MCF 10A (cell line): ENCODE results near the gene GLDC. TPM values are rescaled to one million over a fixed set of nuclear protein-coding genes. Genes with fewer than 3 reads are reported as not detected.

Source experiments
- BruUV-seq: library from RNA; stranded (reverse); fragments of 400-500 nt; replicated peaks from 2 replicates; lab custom pipeline; 2021; lab: Mats Ljungman, UMichigan
- CTCF ChIA-PET: fragments of 300-600 bp; sonication (Branson Sonifier 250); formaldehyde crosslinking; extraction: SDS; loops from one replicate; lab custom pipeline; 2021; ENCODE audit warnings: antibody characterized with exemption, inconsistent platforms; lab: Yijun Ruan, JAX
- POLR2A ChIA-PET: fragments of 300-600, 350-650 bp; sonication (Branson Sonifier 250); formaldehyde crosslinking; extraction: SDS; loops from one replicate; lab custom pipeline; 2020; ENCODE audit warnings: antibody characterized with exemption, inconsistent platforms; lab: Yijun Ruan, JAX
- DNase-seq: peaks from one replicate; pipeline ENCODE4 v3.0.0-alpha.2; 2018; ENCODE audit not compliant: unreplicated experiment
- H3K27ac Mint-ChIP-seq: one replicate; pipeline ENCODE4 v1.8.0; 2022; ENCODE audit warnings: mild to moderate bottlenecking, low read depth, mixed read lengths; ENCODE audit not compliant: unreplicated experiment
- H3K27me3 Mint-ChIP-seq: one replicate; pipeline ENCODE4 v1.8.0; 2022; ENCODE audit warnings: mixed read lengths; ENCODE audit not compliant: insufficient read depth, unreplicated experiment
- H3K36me3 Mint-ChIP-seq: one replicate; pipeline ENCODE4 v1.8.0; 2022; ENCODE audit warnings: mild to moderate bottlenecking, moderate library complexity, mixed read lengths; ENCODE audit not compliant: insufficient read depth, unreplicated experiment
- H3K4me1 Mint-ChIP-seq: one replicate; pipeline ENCODE4 v1.8.0; 2022; ENCODE audit warnings: mixed read lengths; ENCODE audit not compliant: insufficient read depth, unreplicated experiment
- H3K4me3 Mint-ChIP-seq: one replicate; pipeline ENCODE4 v1.8.0; 2022; ENCODE audit warnings: mild to moderate bottlenecking, moderate library complexity, mixed read lengths; ENCODE audit not compliant: unreplicated experiment
- H3K9me3 Mint-ChIP-seq: one replicate; pipeline ENCODE4 v1.8.0; 2022; ENCODE audit warnings: mixed read lengths; ENCODE audit not compliant: unreplicated experiment
- intact Hi-C: fragments of 100-400 bp; cut with micrococcal nuclease; formaldehyde crosslinking; loops from 2 replicates; pipeline ENCODE4 v1.14.1; 2022
- total RNA-seq: library from RNA; stranded (reverse); gene quantifications from 2 replicates; pipeline ENCODE4 v1.2.3, GENCODE V29; 2022
- TF ChIP-seq, protein P1 (sequence below): fragments of 200-600 bp; IDR thresholded peaks from one replicate; pipeline ENCODE4 v1.8.0; 2022; ENCODE audit warnings: antibody characterized with exemption, mild to moderate bottlenecking; ENCODE audit not compliant: unreplicated experiment

GLDC gene
- total RNA-seq, 1 experiment from 2014 or later = 2.9 TPM

DNA sequence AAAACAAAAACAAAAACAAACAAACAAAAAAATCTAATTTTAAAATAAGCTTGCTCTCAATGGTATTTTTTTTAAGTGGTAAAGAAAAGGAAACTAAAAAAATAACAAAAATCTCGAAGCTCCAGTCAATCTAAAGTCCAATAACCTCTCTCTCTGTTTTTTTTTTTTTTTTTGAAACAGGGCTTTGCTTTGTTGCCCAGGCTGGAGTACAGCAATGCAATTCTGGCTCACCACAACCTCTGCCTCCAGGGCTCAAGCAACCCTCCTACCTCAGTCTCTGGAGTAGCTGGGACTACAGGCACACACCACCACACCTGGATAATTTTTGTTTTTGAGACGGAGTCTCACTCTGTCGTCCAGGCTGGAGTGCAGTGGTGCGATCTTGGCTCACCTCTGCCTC lies 25.9 kb upstream of the GLDC start:
- no peaks in the 10 kb centered on the region for H3K27me3 Mint-ChIP-seq
- H3K9me3 Mint-ChIP-seq = no peaks in the 10 kb centered on the region
- no peak overlapping the region for H3K4me3 Mint-ChIP-seq
- BruUV-seq = no TSS peak
- TF ChIP-seq, protein P1, sequence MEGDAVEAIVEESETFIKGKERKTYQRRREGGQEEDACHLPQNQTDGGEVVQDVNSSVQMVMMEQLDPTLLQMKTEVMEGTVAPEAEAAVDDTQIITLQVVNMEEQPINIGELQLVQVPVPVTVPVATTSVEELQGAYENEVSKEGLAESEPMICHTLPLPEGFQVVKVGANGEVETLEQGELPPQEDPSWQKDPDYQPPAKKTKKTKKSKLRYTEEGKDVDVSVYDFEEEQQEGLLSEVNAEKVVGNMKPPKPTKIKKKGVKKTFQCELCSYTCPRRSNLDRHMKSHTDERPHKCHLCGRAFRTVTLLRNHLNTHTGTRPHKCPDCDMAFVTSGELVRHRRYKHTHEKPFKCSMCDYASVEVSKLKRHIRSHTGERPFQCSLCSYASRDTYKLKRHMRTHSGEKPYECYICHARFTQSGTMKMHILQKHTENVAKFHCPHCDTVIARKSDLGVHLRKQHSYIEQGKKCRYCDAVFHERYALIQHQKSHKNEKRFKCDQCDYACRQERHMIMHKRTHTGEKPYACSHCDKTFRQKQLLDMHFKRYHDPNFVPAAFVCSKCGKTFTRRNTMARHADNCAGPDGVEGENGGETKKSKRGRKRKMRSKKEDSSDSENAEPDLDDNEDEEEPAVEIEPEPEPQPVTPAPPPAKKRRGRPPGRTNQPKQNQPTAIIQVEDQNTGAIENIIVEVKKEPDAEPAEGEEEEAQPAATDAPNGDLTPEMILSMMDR = no peak
- no peak for DNase-seq
- no peak overlapping the region for H3K27ac Mint-ChIP-seq
- intact Hi-C loops = no loop called here
- no peaks in the 10 kb centered on the region for H3K36me3 Mint-ChIP-seq
- POLR2A ChIA-PET = interaction anchor here (0.6 to 1.2 kb wide), 3 partner anchors 10 to 1536 kb away, joined by 3 to 5 read pairs (median 3); no protein-coding TSS in a partner anchor
- H3K4me1 Mint-ChIP-seq = no peaks in the 10 kb centered on the region
- CTCF ChIA-PET = interaction anchor here (0.6 to 19.3 kb wide), 10 partner anchors 9 to 359 kb away, joined by 3 to 248 read pairs (median 4); no protein-coding TSS in a partner anchor

DNA sequence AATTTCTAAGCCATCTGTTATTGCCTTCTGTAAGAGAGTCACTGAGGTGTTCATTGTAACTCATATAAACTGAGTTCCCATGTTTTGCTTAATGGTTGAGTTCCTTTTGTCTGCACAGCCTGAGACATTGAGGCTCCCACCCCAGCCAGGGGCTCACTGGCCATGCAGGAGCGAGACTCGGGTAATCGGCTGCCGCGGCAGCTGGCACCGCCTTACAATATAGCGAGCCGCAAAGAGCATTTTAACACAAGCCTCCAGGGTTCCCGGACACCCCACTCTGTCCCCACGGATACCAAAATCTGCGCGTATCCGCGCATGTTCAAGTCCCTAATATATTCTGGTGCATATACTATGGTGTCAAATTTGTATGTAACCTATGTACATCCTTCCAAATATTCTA lies 24.4 kb upstream of the GLDC start:
- no peak for DNase-seq
- Mint-ChIP-seq H3K4me1 (no peaks in the 10 kb centered on the region), H3K27ac (no peak overlapping the region), H3K9me3 (no peaks in the 10 kb centered on the region), H3K36me3 (no peaks in the 10 kb centered on the region), H3K4me3 (no peak overlapping the region), H3K27me3 (no peaks in the 10 kb centered on the region)
- ChIA-PET CTCF (interaction anchor here (0.5 to 19.3 kb wide), 8 partner anchors 17 to 259 kb away, joined by 3 to 248 read pairs (median 3); no protein-coding TSS in a partner anchor), POLR2A (no interaction called here)
- TF ChIP-seq, protein P1 = no peak
- no TSS peak for BruUV-seq
- intact Hi-C loops = loop anchor here (10.0 kb wide), 1 partner anchor 615 kb away; no protein-coding TSS in a partner anchor

DNA sequence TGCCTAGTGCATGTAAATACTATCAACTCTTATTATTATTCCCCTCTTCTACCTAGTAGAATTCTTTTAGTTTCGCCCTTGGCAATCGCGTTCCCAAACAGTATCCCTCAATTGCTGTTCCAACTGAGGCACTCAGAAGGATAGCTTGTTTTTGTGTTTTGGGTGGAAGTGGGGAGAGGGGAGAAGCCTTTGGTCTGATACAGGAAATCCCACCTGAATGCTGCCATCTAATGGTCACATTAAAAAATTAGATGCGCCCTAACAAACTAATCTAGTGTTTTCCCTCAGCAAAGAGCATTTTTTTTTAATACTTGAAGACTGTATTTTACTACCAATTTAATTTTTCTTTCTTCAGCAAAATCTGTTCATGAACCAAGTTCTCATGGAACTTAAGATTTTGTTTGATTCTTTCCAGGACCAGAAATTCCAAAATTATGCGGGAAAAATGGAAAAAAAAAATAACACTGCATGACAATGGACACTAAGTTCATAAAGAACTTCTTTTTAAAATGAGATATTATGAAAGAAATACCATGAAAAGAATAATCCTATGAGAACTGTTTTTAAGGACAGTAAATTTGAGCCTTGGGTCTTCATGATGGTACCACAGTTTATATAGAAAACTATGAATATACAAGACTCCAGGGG lies 22.2 kb upstream of the GLDC start:
- BruUV-seq = no TSS peak
- no peaks in the 10 kb centered on the region for H3K4me1 Mint-ChIP-seq
- peak; percentile 56 for DNase-seq
- POLR2A ChIA-PET = interaction anchor here (0.6 to 1.0 kb wide), 2 partner anchors 82 to 271 kb away, joined by 3 read pairs; no protein-coding TSS in a partner anchor
- H3K4me3 Mint-ChIP-seq = no peak overlapping the region
- CTCF ChIA-PET = interaction anchor here (0.5 to 19.3 kb wide), 31 partner anchors 7 to 365 kb away, joined by 3 to 248 read pairs (median 5); partner anchors contain the start of gene GLDC
- intact Hi-C loops = loop anchor here (1.0 to 10.0 kb wide), 2 partner anchors 82 to 613 kb away; no protein-coding TSS in a partner anchor
- TF ChIP-seq, protein P1 = peak; percentile 51
- H3K27me3 Mint-ChIP-seq = no peaks in the 10 kb centered on the region
- no peaks in the 10 kb centered on the region for H3K9me3 Mint-ChIP-seq
- H3K36me3 Mint-ChIP-seq = no peaks in the 10 kb centered on the region
- no peak overlapping the region for H3K27ac Mint-ChIP-seq

DNA sequence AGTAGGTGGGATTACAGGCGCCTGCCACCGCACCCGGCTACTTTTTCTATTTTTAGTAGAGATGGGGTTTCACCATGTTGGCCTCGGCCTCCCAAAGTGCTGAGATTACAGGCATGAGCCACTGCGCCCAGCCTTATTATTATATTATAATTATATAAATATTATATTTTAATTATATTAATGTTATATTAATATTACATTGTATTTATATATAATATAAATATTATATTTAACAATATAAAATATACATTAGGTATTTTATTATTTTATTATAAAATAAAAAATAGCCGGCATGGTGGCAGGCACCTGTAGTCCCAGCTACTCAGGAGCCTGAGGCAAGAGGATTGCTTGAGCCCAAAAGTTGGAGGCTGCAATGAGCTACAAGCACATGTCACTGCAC lies 21.6 kb upstream of the GLDC start:
- ChIA-PET CTCF (interaction anchor here (0.5 to 19.3 kb wide), 36 partner anchors 10 to 338 kb away, joined by 3 to 248 read pairs (median 5); partner anchors contain the start of gene GLDC), POLR2A (interaction anchor here (0.6 kb wide), 1 partner anchor 82 kb away, joined by 3 read pairs; no protein-coding TSS in a partner anchor)
- no peak overlapping the region for H3K27ac Mint-ChIP-seq
- no TSS peak for BruUV-seq
- H3K36me3 Mint-ChIP-seq = no peaks in the 10 kb centered on the region
- intact Hi-C loops = loop anchor here (1.0 to 10.0 kb wide), 2 partner anchors 82 to 612 kb away; no protein-coding TSS in a partner anchor
- H3K4me3 Mint-ChIP-seq = no peak overlapping the region
- TF ChIP-seq, protein P1 = no peak
- H3K9me3 Mint-ChIP-seq = no peaks in the 10 kb centered on the region
- no peaks in the 10 kb centered on the region for H3K27me3 Mint-ChIP-seq
- no peak for DNase-seq
- no peaks in the 10 kb centered on the region for H3K4me1 Mint-ChIP-seq
